Thoracic aorta (tissue), 2 donors: ENCODE measurements around the gene FBXW11. TPM values are rescaled to one million over a fixed set of nuclear protein-coding genes. Genes with fewer than 3 reads are reported as not detected.

Experiments used
- ATAC-seq: fragments of 150-250 bp; one replicate; pipeline ENCODE4 v1.8.0; 2017; ENCODE audit warnings: low read depth; ENCODE audit not compliant: insufficient number of reproducible peaks, low FRiP score
- DNase-seq: peaks from one replicate; pipeline ENCODE4 v3.0.0-alpha.2; 2020; ENCODE audit warnings: low spot score
- H3K27ac ChIP-seq, 2 donors: fragments of 200-600 bp; sonication (generic); 1 replicate in 1 of 2; 2 replicates in 1 of 2; pipeline ENCODE4 v1.5.1; 2016; ENCODE audit warnings: mild to moderate bottlenecking in 2 of 2, moderate library complexity in 2 of 2
- H3K27me3 ChIP-seq: fragments of 200-600 bp; sonication (generic); replicated peaks from 2 replicates; pipeline ENCODE4 v1.6.0; 2016; ENCODE audit warnings: mild to moderate bottlenecking; ENCODE audit not compliant: insufficient read depth
- H3K36me3 ChIP-seq: fragments of 200-600 bp; sonication (generic); one replicate; pipeline ENCODE4 v1.5.1; 2016
- H3K4me1 ChIP-seq, 2 donors: fragments of 200-600 bp; sonication (generic); 1 replicate in 1 of 2; 2 replicates in 1 of 2; pipeline versions ENCODE4 v1.5.1 to v1.6.0; 2016; ENCODE audit warnings: low read depth in 2 of 2, mild to moderate bottlenecking in 1 of 2; ENCODE audit not compliant: control insufficient read depth in 1 of 2
- H3K4me3 ChIP-seq: fragments of 200-600 bp; sonication (generic); 2 replicates; pipeline ENCODE4 v1.5.1; 2016; ENCODE audit warnings: mild to moderate bottlenecking
- H3K9me3 ChIP-seq: fragments of 200-600 bp; sonication (generic); 2 replicates; pipeline ENCODE4 v1.5.1; 2016
- CTCF ChIP-seq: fragments of 200-600 bp; sonication (generic); IDR thresholded peaks from one replicate; pipeline ENCODE4 v1.5.1; 2019; ENCODE audit warnings: antibody characterized with exemption
- total RNA-seq, 2 donors: library from RNA; depleted of rRNA; stranded (reverse); fragments of >200 nt; gene quantifications; one replicate each; pipeline versions ENCODE4 v1.1.0 to v1.2.3, GENCODE V29; 2016

FBXW11 gene
- total RNA-seq, 2 donors from 2014 or later, result 77.8 to 91.2 TPM

GRCh38 chr5:171820561-171820960 is 185.9 kb downstream of the FBXW11 start:
- no peaks in the 10 kb centered on the region for H3K27me3 ChIP-seq
- no peaks in the 10 kb centered on the region for H3K9me3 ChIP-seq
- DNase-seq, result no peak
- no peak for ATAC-seq
- no peak overlapping the region for H3K27ac ChIP-seq
- TF ChIP-seq CTCF, result no peak
- H3K4me3 ChIP-seq, result no peak overlapping the region
- H3K36me3 ChIP-seq, result no peaks in the 10 kb centered on the region
- no peaks in the 10 kb centered on the region for H3K4me1 ChIP-seq

- Histone ChIP-seq H3K9me3 (no peaks in the 10 kb centered on the region), H3K4me1 (no peaks in the 10 kb centered on the region), H3K4me3 (no peak overlapping the region), H3K36me3 (no peaks in the 10 kb centered on the region), H3K27me3 (no peaks in the 10 kb centered on the region), H3K27ac (no peak overlapping the region)
- ATAC-seq, result no peak
- no peak for DNase-seq
- no peak for TF ChIP-seq CTCF
Measured at GRCh38 chr5:171816666-171817065, 189.8 kb downstream of the FBXW11 start.

- DNase-seq, result no peak
- TF ChIP-seq CTCF, result no peak
Measured at GRCh38 chr5:171813813-171814490, 192.5 kb downstream of the FBXW11 start.

GRCh38 chr5:171813270-171813669 is 193.2 kb downstream of the FBXW11 start:
- ATAC-seq (no peak), DNase-seq (no peak)
- Histone ChIP-seq H3K9me3 (peaks cover 9% of the 10 kb centered on the region), H3K4me3 (no peak overlapping the region), H3K4me1 (no peaks in the 10 kb centered on the region), H3K27ac (no peak overlapping the region), H3K27me3 (no peaks in the 10 kb centered on the region), H3K36me3 (no peaks in the 10 kb centered on the region)
- TF ChIP-seq CTCF, result no peak

More at GRCh38 chr5:171813813-171814490, 192.5 kb downstream of the FBXW11 start:
- no peaks in the 10 kb centered on the region for H3K36me3 ChIP-seq
- H3K27me3 ChIP-seq, result no peaks in the 10 kb centered on the region
- H3K4me3 ChIP-seq, result no peak overlapping the region
- no peak for ATAC-seq
- H3K4me1 ChIP-seq, result no peaks in the 10 kb centered on the region
- H3K9me3 ChIP-seq, result peaks cover 9% of the 10 kb centered on the region
- H3K27ac ChIP-seq, result no peak overlapping the region

Other genes starting within 250 kb of the FBXW11 start
- not detected for gene SMIM23, start 220.8 kb downstream of the FBXW11 start, total RNA-seq
- 10 to 100 TPM; 25.6 to 39.2 TPM for gene STK10, start 181.6 kb upstream of the FBXW11 start, total RNA-seq
- not detected for gene EFCAB9, start 187.5 kb upstream of the FBXW11 start, total RNA-seq